HepG2 (cell line): ENCODE results near the gene CAT. TPM values are rescaled to one million over a fixed set of nuclear protein-coding genes. Genes with fewer than 3 reads are reported as not detected.

Experiments
- ATAC-seq: fragments of 200-7000 bp; cut with Tn5 transposase; 3 replicates; pipeline ENCODE4 v1.9.1; 2020; ENCODE audit warnings: mild to moderate bottlenecking, moderate library complexity
- BruUV-seq: library from RNA; stranded (reverse); fragments of 400-500 nt; replicated peaks from 2 replicates; lab custom pipeline; 2021; lab: Mats Ljungman, UMichigan
- CTCF ChIA-PET: fragments of 300-600 bp; formaldehyde crosslinking; extraction: SDS; loops from one replicate; lab custom pipeline; 2021; ENCODE audit warnings: low total read pairs, inconsistent platforms, low intra/inter-chr PET ratio; lab: Yijun Ruan, JAX
- POLR2A ChIA-PET: fragments of 350-600 bp; sonication (Branson Sonifier 250); formaldehyde crosslinking; loops from one replicate; lab custom pipeline; 2020; ENCODE audit warnings: antibody characterized with exemption, inconsistent platforms; lab: Yijun Ruan, JAX
- DNase-seq: peaks from one replicate; pipeline ENCODE4 v3.0.0-alpha.2; 2015; ENCODE audit warnings: low spot score
- FAIRE-seq: peaks from 3 replicates; lab custom pipeline; 2011; peaks lifted over from hg19 to GRCh38; lab: Jason Lieb, UNC
- H2AFZ ChIP-seq: one replicate; pipeline ENCODE4 v1.6.1; 2011; ENCODE audit warnings: low read length, inconsistent platforms
- H3K27ac ChIP-seq: fragments of 300-600 bp; 3 replicates; pipeline ENCODE4 v1.8.0; 2011; ENCODE audit warnings: mixed run types, mild to moderate bottlenecking, mixed read lengths, low read length, inconsistent platforms; ENCODE audit not compliant: insufficient read depth; ENCODE audit errors: extremely low read length
- H3K27me3 ChIP-seq, 2 experiments: fragments of 200-600 bp in 1 of 2; 2 replicates in 1 of 2; 3 replicates in 1 of 2; pipeline versions ENCODE4 v1.6.0 to v1.8.0; 2011; ENCODE audit warnings: low read length in 2 of 2, mild to moderate bottlenecking in 2 of 2, moderate library complexity in 2 of 2, inconsistent platforms in 1 of 2; ENCODE audit not compliant: insufficient read depth in 2 of 2, control insufficient read depth in 1 of 2
- H3K36me3 ChIP-seq, 2 experiments: fragments of 200-600 bp in 1 of 2; replicated peaks in 1 of 2; 2 replicates in 1 of 2; 3 replicates in 1 of 2; pipeline versions ENCODE4 v1.5.1 to v1.8.0; 2011; ENCODE audit warnings: low read length in 2 of 2, inconsistent platforms in 1 of 2; ENCODE audit not compliant: insufficient read depth in 2 of 2, control insufficient read depth in 1 of 2
- H3K4me1 ChIP-seq: 2 replicates; pipeline ENCODE4 v1.5.1; 2012; ENCODE audit warnings: low read length, inconsistent platforms; ENCODE audit not compliant: insufficient read depth
- H3K4me2 ChIP-seq: 2 replicates; pipeline ENCODE4 v1.6.0; 2011; ENCODE audit warnings: low read depth, low read length, inconsistent platforms
- H3K4me3 ChIP-seq, 3 experiments: fragments of 200-600 bp in 1 of 3; sonication (generic), shearing (Covaris generic) in 1 of 3; replicated peaks in 1 of 3; 2 replicates each; pipeline ENCODE4 v1.5.1; 2011 to 2016; ENCODE audit warnings: low read length in 3 of 3, inconsistent platforms in 2 of 3, low read depth in 2 of 3, mild to moderate bottlenecking in 2 of 3, control low read depth in 1 of 3, mixed read lengths in 1 of 3; ENCODE audit not compliant: insufficient read depth in 1 of 3
- H3K79me2 ChIP-seq: one replicate; pipeline ENCODE4 v1.6.1; 2011; ENCODE audit warnings: low read length, inconsistent platforms; ENCODE audit not compliant: insufficient read depth
- H3K9ac ChIP-seq: 2 replicates; pipeline ENCODE4 v1.6.0; 2011; ENCODE audit warnings: mild to moderate bottlenecking, low read depth, low read length, inconsistent platforms; ENCODE audit not compliant: insufficient read depth
- H3K9me3 ChIP-seq: 2 replicates; pipeline ENCODE4 v1.5.1; 2012; ENCODE audit warnings: mild to moderate bottlenecking, low read length
- H4K20me1 ChIP-seq: 2 replicates; pipeline ENCODE4 v1.6.0; 2011; ENCODE audit warnings: inconsistent platforms, mild to moderate bottlenecking, low read length, moderate library complexity; ENCODE audit not compliant: insufficient read depth
- FOXA3 ChIP-seq: IDR thresholded peaks from 2 replicates; pipeline ENCODE4 v1.6.1; 2016; ENCODE audit warnings: missing genetic modification reagents, missing compliant biosample characterization
- HMG20B ChIP-seq: conservative IDR thresholded peaks from 2 replicates; pipeline ENCODE4 v1.6.1; 2016; ENCODE audit warnings: missing genetic modification reagents, missing compliant biosample characterization
- HNF4A ChIP-seq: sonication (generic); formaldehyde crosslinking; IDR thresholded peaks from 2 replicates; pipeline ENCODE4 v1.4.0; 2020; ENCODE audit warnings: missing genetic modification reagents
- MEIS2 ChIP-seq: sonication (generic); formaldehyde crosslinking; IDR thresholded peaks from 2 replicates; pipeline ENCODE4 v1.9.0; 2021; ENCODE audit warnings: mild to moderate bottlenecking, missing genetic modification reagents
- MZF1 ChIP-seq: sonication (generic); formaldehyde crosslinking; IDR thresholded peaks from 2 replicates; pipeline ENCODE4 v1.8.1; 2023; ENCODE audit warnings: mild to moderate bottlenecking, missing genetic modification reagents, borderline replicate concordance
- ZMYM2 ChIP-seq: sonication (generic); formaldehyde crosslinking; IDR thresholded peaks from 2 replicates; pipeline ENCODE4 v1.8.0; 2022; ENCODE audit warnings: mild to moderate bottlenecking, missing genetic modification reagents
- ZNF615 ChIP-seq: sonication (generic); formaldehyde crosslinking; IDR thresholded peaks from 2 replicates; pipeline ENCODE4 v1.5.0; 2020; ENCODE audit warnings: mild to moderate bottlenecking, missing genetic modification reagents, borderline replicate concordance
- ZNF660 ChIP-seq: sonication (generic); formaldehyde crosslinking; IDR thresholded peaks from 2 replicates; pipeline ENCODE4 v1.5.1; 2020; ENCODE audit warnings: mild to moderate bottlenecking, low read depth, missing genetic modification reagents, borderline replicate concordance
- ZNF768 ChIP-seq: sonication (generic); formaldehyde crosslinking; IDR thresholded peaks from 2 replicates; pipeline ENCODE4 v1.4.0; 2020; ENCODE audit warnings: missing genetic modification reagents
- ZNF83 ChIP-seq: sonication (generic); formaldehyde crosslinking; IDR thresholded peaks from 2 replicates; pipeline ENCODE4 v1.4.0; 2020; ENCODE audit warnings: missing genetic modification reagents, mild to moderate bottlenecking, borderline replicate concordance
- WGBS: methylation state at CpG from one replicate; pipeline ENCODE4 v1.1.6; 2017; ENCODE audit warnings: low lambda C conversion rate; 5-methylcytosine and 5-hydroxymethylcytosine counted together
- in situ Hi-C: cut with HindIII; loops from 2 replicates; pipeline ENCODE4 v1.10.0; 2017; ENCODE audit warnings: low pct_unique_long_range_greater_than_20kb; ENCODE audit not compliant: extremely low pct_ligation_motif_present
- intact Hi-C: fragments of 100-400 bp; cut with micrococcal nuclease; formaldehyde crosslinking; loops from one replicate; pipeline ENCODE4 v1.10.0; 2022; ENCODE audit not compliant: unreplicated experiment
- polyA plus RNA-seq, 8 experiments: library from polyadenylated mRNA; depleted of rRNA in 3 of 8; stranded (reverse) in 7 of 8; unstranded in 1 of 8; fragments of >200 nt; fragmentation: Illumina TruSeq in 4 of 8; extraction: Trizol in 4 of 8; gene quantifications; 2 replicates each; pipeline versions ENCODE4 v1.2.1 to v1.2.3, GENCODE V29; 2011 to 2016; ENCODE audit warnings: low read depth in 4 of 8, missing spikeins in 1 of 8, mixed read lengths in 1 of 8; ENCODE audit not compliant: insufficient read depth in 1 of 8
- total RNA-seq, 5 experiments: library from RNA; depleted of rRNA; stranded (reverse); fragments of >200 nt; fragmentation: Illumina TruSeq; extraction: Trizol; gene quantifications; 2 replicates each; pipeline ENCODE4 v1.2.3, GENCODE V29; 2016; ENCODE audit warnings: low read depth in 1 of 5
- TF ChIP-seq, protein P1 (sequence below): sonication (generic); formaldehyde crosslinking; IDR thresholded peaks from 2 replicates; pipeline ENCODE4 v1.5.0; 2020; ENCODE audit warnings: mild to moderate bottlenecking, missing genetic modification reagents, borderline replicate concordance
- TF ChIP-seq, protein P2 (sequence below): sonication (generic); formaldehyde crosslinking; IDR thresholded peaks from 2 replicates; pipeline ENCODE4 v1.4.0; 2020; ENCODE audit warnings: mild to moderate bottlenecking, missing genetic modification reagents, borderline replicate concordance

Gene CAT
- total and polyA plus RNA-seq, 2 of the 13 experiments (the other 11 are each of a cell fraction or from before 2014, with no cell fraction given): 107 to 136 TPM

DNA sequence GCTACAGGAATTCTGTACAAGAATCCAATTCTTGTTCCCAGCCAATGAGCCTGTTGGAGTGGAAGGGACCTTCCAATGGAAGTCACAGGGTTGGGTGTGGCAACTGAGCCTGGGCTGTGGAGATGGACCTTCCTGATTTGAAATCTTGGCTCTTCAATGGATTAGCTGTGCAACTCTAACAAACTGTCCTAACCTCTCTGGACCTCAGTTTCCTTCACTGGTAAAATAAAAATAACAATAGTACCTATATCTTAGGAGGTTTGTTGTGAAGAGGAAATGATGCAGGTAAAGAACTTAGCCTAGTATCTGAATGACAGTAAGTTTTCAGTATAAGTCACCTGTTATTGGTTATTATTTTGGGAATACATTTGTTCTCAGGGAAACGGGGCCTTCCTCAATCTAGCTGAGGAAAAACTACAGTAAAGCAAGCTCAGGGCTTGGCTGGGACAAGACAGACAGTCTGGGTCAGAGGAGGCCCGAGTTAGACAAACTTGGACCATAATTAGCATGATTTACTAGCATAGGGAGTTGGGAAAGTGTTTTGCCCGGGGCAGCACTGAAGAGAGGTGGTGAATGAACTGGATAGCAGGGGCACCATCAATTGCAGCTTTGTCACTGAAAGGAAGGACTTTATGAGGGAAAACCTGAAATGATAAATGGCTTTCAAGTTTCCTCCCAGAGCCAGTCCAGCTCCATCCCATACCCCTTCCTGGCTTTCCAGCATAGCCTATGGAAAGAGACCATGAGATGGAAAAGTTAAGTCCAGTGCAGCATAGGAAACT lies 61.2 kb downstream of the CAT start:
- H3K27ac ChIP-seq: no peak overlapping the region
- peaks cover 76% of the 10 kb centered on the region for H3K4me1 ChIP-seq

DNA sequence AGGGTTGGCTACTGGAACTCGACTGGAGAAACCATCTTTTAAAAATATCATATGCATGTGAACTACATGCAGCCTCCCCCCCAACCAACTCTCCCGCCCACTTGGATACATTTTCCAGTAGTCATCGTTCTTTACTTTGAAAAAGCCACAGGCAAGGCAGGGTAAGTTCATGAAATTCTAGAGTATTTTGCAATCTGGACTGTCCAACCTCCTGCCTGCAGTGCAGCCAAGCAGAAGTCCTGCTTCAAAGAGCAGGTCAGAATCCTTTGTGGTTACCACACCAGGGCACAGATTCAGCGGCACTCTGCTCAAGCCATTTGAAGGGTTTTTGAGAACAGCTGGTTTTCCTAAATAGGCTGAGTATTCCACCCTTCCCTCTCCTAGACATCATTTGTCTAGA lies 62.8 kb downstream of the CAT start:
- ATAC-seq: peak; percentile 97
- no peaks in the 10 kb centered on the region for H4K20me1 ChIP-seq
- ChIA-PET CTCF (no interaction called here), POLR2A (interaction anchor here (1.0 to 1.6 kb wide), 3 partner anchors 138 to 407 kb away, joined by 3 to 4 read pairs (median 3); partner anchors contain the start of gene ABTB2)
- H3K4me3 ChIP-seq: no peak overlapping the region
- no peaks in the 10 kb centered on the region for H3K27me3 ChIP-seq
- BruUV-seq: no TSS peak
- H3K27ac ChIP-seq: peak overlapping the region; percentile 60
- no peaks in the 10 kb centered on the region for H3K79me2 ChIP-seq
- WGBS: 3% methylated on average over 4 of the region's 4 CpGs
- peak; percentile 98 for FAIRE-seq
- intact Hi-C loops: loop anchor here (1.0 to 2.0 kb wide), 2 partner anchors 154 to 389 kb away; no protein-coding TSS in a partner anchor
- no peaks in the 10 kb centered on the region for H3K9me3 ChIP-seq
- H3K4me2 ChIP-seq: peak overlapping the region; percentile 52
- in situ Hi-C loops: no loop called here
- H3K4me1 ChIP-seq: peaks cover 76% of the 10 kb centered on the region
- H2AFZ ChIP-seq: no peak overlapping the region
- peak overlapping the region; percentile 45; the same call in 1 of the 2 replicates for H3K9ac ChIP-seq
- peak; percentile 92 for DNase-seq
- no peaks in the 10 kb centered on the region for H3K36me3 ChIP-seq
- no peak for TF ChIP-seq ZNF615 (CRISPR knock-in tag)
- TF ChIP-seq HNF4A: peak; percentile 94
- TF ChIP-seq, protein P1, sequence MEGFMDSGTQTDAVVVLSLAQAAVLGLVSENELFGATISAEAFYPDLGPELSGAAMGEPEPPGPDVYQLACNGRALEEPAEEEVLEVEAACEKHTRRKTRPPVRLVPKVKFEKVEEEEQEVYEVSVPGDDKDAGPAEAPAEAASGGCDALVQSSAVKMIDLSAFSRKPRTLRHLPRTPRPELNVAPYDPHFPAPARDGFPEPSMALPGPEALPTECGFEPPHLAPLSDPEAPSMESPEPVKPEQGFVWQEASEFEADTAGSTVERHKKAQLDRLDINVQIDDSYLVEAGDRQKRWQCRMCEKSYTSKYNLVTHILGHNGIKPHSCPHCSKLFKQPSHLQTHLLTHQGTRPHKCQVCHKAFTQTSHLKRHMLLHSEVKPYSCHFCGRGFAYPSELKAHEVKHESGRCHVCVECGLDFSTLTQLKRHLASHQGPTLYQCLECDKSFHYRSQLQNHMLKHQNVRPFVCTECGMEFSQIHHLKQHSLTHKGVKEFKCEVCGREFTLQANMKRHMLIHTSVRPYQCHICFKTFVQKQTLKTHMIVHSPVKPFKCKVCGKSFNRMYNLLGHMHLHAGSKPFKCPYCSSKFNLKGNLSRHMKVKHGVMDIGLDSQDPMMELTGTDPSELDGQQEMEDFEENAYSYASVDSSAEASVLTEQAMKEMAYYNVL: no peak
- no peak; the same call in 1 of the 2 replicates for TF ChIP-seq MEIS2 (CRISPR knock-in tag)
- no peak for TF ChIP-seq ZNF83 (CRISPR knock-in tag)
- TF ChIP-seq, protein P2, sequence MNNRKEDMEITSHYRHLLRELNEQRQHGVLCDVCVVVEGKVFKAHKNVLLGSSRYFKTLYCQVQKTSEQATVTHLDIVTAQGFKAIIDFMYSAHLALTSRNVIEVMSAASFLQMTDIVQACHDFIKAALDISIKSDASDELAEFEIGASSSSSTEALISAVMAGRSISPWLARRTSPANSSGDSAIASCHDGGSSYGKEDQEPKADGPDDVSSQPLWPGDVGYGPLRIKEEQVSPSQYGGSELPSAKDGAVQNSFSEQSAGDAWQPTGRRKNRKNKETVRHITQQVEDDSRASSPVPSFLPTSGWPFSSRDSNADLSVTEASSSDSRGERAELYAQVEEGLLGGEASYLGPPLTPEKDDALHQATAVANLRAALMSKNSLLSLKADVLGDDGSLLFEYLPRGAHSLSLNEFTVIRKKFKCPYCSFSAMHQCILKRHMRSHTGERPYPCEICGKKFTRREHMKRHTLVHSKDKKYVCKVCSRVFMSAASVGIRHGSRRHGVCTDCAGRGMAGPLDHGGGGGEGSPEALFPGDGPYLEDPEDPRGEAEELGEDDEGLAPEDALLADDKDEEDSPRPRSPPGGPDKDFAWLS (CRISPR knock-in tag): no peak
- TF ChIP-seq FOXA3 (CRISPR knock-in tag): peak; percentile 54; the same call in 1 of the 2 replicates
- TF ChIP-seq MZF1: no peak
- TF ChIP-seq HMG20B (CRISPR knock-in tag): 0 out of 2 replicates have a peak, but pooled peaks have one; percentile 75
- TF ChIP-seq ZNF660 (CRISPR knock-in tag): no peak

More for the DNA sequence above, 61.2 kb downstream of the CAT start:
- H4K20me1 ChIP-seq: no peaks in the 10 kb centered on the region
- WGBS: 76% methylated on average over 3 of the region's 3 CpGs
- no peak for FAIRE-seq
- no peak overlapping the region for H3K9ac ChIP-seq
- no peaks in the 10 kb centered on the region for H3K36me3 ChIP-seq
- no peak overlapping the region for H2AFZ ChIP-seq
- DNase-seq: no peak
- BruUV-seq: no TSS peak
- no peaks in the 10 kb centered on the region for H3K79me2 ChIP-seq
- TF ChIP-seq ZNF768 (CRISPR knock-in tag) (peak; percentile 44; the same call in 1 of the 2 replicates), ZMYM2 (CRISPR knock-in tag) (no peak)
- ChIA-PET CTCF (no interaction called here), POLR2A (interaction anchor here (0.8 kb wide), 1 partner anchor 13 kb away, joined by 3 read pairs; no protein-coding TSS in a partner anchor)
- in situ Hi-C loops (loop anchor here (10.0 to 25.0 kb wide), 3 partner anchors 335 to 645 kb away; no protein-coding TSS in a partner anchor), intact Hi-C loops (loop anchor here (2.0 to 5.0 kb wide), 2 partner anchors 391 to 892 kb away; no protein-coding TSS in a partner anchor)
- H3K4me2 ChIP-seq: no peak overlapping the region
- no peaks in the 10 kb centered on the region for H3K9me3 ChIP-seq
- ATAC-seq: no peak
- no peaks in the 10 kb centered on the region for H3K27me3 ChIP-seq
- H3K4me3 ChIP-seq: no peak overlapping the region
